ENCODE data around the gene CRIP2.

The CRIP2 gene

DNA sequence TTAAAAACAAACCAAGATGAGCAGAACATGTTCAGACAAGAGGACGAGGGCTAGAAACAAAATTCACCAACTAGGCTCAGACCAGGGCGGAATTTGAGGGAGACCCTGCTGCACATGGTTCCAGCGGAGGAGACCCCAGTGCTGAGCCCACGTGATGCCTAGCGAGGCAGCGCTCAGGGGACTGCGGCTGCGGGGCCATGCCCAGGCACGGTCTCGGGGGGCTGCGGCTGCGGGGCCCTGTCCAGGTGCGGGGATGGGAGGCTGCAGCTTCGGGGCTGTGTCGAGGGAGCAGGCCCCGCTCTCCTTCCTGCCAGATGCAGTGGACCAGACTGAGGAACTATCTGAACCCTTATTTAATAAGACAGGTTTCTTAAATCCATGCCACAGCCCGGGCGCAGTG lies 12.7 kb upstream of the CRIP2 start:
- no peak for DNase-seq (ENCODE audit: low read depth in 2 of 2)

DNA sequence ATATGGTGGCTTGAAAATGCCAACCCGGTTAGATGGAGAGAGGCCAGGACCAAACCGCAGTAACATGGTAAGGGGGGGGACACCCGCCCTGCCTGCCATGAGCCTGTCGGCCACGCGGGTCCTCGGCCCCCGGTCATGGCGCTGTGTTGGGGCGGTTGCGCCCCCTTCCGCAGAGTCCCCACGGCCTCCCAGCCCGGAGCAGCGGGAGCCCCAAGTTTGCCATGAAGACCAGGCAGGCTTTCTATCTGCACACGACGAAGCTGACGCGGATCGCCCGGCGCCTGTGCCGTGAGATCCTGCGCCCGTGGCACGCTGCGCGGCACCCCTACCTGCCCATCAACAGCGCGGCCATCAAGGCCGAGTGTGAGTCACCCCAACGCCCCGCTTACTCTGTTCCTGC lies 10.1 kb upstream of the CRIP2 start:
- no peak for DNase-seq (ENCODE audit: low read depth in 2 of 2)

DNA sequence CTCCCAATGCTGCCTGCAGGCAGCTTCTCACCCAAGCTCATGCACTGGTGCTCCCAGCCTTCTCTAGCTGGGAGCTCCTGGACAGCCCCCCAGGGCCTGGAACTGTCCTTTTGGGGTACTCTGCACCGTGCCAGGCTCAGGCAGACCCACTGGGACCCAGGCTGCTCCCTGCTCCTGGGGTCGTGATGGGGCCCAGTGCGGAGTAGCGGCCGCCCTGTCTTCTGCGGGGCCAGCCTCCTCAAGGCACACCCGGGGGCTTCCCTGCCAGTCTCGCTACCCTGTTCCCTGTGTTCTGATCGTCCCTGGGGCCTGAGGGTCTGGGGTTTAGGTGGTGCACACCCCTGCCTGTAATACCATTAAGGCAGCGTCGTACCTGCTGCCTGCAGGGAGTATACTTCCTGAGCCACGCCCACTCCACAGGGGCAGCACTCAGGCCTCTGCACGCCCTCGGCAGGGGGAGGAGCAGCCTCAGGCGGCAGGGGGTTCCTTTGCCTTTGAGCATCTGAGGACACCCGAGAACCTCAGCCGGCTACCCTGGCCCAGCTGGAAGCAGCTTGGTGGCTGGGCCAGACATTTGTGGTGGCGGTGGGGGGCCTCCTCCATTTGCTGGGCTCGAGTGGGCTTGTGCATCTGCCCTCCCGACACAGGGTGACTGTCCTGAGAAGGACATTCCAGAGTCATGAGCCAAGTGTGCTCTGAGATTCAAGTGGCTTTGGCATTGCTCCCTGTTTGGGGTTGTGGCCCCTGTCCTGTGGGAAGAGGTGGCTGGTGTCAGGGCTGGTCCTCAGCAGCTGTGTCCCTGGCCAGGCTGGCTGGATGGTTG lies 9.2 kb upstream of the CRIP2 start:
- no peak for DNase-seq (ENCODE audit: low read depth in 2 of 2)

DNA sequence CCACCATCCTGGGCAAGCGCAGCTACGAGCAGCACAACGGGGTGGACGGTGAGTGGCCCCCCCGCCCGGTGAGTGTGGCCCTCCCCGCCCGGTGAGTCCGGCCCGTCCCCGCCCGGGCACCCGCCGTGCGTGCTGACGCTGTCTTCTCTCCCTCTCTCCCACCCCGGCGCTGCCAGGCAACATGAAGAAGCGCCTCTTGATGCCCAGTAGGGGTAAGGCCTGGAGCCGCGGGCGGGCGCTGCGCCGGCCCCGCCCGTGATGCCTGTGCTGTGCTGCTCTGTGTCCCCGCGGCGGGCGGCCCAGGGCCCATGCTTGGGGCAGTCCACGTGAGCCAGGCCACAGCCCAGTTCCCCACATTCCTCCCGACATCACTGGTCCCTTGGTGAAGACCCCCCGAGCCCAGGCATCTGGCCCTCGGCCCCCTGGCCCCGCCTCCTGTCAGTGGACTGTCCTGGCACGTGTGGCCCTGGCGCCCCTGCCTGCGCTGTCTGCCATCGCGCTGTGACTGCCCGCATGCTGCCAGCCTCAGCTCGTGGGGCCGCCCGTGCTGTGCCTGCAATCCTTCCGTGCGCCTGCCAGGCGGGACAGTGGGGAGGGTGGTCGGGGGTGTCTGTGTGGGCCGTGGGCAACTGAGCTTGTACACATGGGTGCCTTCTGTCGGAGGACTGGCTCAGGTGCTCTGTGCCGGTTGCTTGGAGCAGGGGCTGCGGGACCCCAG lies 7.9 kb upstream of the CRIP2 start:
- no peak for DNase-seq (ENCODE audit: low read depth in 2 of 2)

DNA sequence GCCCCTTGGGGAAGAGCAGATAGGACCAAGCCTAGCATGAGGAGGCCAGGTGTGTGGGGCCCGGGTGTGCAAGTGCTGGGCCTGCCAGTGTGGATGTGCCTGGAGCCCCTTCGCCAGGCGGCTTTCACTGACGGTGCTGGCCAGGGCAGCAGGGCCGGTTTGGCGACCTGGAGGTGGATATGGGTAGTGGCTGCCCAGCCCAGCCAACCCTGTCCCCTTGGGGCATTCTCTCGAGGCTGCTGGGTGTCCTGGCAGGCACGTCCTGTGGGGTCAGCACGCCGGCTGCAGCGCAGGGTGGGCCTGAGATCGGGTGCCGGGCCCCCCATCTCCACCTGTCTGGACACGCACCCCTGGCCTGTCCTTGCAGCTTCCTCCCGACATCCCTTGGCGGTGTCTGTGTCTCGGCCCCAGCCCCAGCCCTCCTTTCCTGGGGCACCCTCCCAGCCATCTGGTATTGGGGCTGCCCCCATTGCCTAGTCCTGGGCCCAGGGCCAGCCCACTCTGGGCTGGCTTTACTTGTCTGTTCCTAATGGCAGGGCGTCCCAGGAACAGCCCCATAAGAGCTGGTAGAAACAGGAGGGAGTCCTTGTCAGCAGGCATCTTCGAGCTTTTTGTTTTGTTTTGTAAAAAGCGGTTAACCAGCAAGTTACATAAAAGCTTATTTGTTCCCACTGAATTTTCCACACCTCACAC lies 7.2 kb upstream of the CRIP2 start:
- DNase-seq (ENCODE audit: low read depth in 2 of 2): no peak

DNA sequence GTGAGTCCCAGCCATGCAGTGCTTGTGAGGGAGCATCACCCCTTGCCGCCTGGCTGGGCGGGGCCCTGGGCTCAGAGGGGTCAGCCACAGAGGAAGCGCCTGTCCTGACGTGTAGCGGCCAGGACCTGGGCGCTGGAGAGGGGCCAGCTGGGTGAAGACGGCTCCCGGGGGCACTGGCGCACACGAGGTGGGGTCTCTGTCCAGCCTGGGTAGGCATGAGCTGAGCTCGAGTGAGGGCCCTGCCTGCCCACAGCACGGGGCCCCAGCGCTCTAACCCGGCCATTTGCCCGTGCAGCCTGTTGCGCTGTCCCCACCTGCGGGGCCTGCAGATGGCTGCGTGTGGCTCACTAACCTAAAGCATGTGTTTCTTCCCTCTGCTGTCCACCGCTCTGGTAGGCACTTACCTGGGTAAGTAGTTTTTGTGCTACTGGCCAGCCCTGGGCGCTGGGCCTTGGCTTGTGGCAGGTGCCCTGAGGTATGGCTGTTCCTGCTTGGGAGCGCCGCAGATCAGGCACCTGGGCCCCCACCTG lies 6.6 kb upstream of the CRIP2 start:
- DNase-seq (ENCODE audit: low read depth in 2 of 2): no peak

DNA sequence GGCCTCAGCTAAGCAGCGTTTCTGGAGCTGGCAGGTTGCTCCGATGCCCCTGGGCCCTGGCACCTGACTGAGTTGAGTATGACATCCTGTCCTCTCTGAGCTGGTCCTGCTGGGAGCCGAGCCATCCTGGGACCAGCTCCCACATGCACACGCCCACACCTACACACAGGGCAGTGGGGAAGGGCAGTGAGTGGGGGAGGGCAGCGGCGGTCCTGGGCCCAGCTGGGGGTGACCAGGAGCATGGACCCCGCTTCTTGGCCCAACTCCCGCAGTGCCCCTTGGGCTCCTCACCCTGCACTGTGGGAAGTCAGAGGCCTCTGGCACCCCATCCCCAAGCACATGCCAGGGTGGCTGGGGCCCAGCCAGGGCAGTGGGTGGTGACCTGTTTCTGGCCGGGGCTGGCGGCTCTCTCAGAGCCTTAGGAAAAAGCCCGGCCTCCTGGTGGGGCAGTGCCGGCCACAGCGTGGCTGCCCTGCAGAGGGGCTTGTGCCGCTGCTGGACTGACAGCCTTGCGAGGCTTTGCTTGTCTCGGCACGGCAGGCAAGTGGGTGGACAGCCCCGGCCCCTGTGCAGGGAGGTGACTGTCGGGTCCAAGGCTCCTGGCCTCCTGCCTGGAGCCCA lies 5.9 kb upstream of the CRIP2 start:
- no peak for DNase-seq (ENCODE audit: low read depth in 2 of 2)

DNA sequence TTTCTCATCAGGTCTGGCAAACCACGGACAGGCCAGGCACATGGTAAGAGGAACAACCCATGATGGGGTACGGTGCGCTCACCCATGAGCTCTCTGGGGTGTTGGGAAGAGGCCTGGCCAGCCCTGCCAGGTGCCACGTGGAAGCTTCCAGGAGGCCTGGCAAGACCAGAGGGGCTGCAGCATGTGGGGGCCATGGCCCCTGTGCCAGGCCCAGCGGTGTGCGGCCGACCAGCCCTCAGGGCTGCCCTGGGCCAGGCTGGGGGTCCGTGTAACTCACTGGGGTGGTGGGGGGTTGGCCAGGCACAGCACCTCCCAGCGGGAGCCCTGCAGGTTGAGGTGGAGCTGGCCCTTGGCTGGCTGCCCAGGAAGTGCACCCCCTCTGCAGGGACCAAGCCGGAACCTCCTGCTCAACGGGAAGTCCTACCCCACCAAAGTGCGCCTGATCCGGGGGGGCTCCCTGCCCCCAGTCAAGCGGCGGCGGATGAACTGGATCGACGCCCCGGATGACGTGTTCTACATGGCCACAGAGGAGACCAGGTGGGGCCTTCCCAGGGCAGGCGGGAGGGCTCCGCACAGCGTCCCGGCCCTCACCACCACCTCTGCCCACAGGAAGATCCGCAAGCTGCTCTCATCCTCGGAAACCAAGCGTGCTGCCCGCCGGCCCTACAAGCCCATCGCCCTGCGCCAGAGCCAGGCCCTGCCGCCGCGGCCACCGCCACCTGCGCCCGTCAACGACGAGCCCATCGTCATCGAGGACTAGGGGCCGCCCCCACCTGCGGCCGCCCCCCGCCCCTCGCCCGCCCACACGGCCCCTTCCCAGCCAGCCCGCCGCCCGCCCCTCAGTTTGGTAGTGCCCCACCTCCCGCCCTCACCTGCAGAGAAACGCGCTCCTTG lies 4.9 kb upstream of the CRIP2 start:
- no peak for DNase-seq (ENCODE audit: low read depth in 2 of 2)

DNA sequence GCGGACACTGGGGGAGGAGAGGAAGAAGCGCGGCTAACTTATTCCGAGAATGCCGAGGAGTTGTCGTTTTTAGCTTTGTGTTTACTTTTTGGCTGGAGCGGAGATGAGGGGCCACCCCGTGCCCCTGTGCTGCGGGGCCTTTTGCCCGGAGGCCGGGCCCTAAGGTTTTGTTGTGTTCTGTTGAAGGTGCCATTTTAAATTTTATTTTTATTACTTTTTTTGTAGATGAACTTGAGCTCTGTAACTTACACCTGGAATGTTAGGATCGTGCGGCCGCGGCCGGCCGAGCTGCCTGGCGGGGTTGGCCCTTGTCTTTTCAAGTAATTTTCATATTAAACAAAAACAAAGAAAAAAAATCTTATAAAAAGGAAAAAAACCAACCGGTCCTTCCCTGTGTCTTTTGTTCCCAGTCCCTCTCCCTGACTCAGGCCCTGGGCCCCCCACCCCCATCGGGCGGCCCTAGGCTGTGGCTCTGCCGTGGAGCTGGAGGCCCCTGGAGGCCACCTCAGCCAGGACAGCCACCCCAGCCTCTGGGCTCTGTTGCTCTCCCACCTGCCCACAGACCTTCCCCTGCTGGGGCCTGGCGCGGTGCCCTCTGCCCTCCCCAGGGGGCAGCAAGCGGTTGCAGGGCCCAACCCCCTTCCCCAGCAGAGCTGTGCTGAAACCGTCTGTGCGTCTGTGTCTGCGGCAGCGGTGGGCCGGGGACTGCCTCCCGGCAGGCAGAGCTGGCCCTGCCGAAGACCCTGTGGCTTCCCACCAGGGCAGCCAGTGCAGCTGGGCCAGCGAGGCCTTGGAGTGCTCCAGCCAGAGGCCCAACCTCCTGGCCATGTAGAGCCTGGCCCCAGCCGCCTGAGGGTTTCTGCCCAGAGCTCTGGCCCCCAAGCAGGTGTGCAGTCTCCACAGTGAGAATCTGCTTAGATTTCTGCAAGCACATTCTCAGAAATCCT lies 4.0 kb upstream of the CRIP2 start:
- no peak for DNase-seq (ENCODE audit: low read depth in 2 of 2)

DNA sequence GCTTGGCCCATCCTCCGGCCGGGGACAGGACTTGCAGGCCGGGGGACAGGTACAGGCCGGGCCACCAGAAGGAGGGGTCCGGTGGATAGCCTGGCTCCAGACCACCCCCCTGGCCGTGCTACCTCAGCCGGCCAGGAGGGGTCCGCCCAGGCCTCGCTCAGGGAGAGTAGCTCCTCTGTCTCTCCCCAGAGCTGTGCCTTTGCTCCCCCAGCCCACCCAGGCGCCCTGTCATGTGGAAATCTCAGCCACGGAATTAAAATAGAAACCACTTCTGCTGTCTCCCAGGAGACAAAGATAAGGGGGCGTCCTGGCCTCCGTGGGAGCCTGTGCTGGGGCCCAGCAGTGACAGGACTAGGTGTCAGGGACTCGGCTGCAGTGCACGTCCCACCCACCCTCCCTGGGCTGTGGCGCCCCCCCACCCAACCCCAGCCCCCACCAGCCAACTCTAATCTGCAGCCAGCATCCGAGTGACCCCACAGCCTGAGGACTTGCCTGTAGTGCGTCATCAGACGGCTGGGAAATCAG lies 3.3 kb upstream of the CRIP2 start:
- no peak for DNase-seq (ENCODE audit: low read depth in 2 of 2)

DNA sequence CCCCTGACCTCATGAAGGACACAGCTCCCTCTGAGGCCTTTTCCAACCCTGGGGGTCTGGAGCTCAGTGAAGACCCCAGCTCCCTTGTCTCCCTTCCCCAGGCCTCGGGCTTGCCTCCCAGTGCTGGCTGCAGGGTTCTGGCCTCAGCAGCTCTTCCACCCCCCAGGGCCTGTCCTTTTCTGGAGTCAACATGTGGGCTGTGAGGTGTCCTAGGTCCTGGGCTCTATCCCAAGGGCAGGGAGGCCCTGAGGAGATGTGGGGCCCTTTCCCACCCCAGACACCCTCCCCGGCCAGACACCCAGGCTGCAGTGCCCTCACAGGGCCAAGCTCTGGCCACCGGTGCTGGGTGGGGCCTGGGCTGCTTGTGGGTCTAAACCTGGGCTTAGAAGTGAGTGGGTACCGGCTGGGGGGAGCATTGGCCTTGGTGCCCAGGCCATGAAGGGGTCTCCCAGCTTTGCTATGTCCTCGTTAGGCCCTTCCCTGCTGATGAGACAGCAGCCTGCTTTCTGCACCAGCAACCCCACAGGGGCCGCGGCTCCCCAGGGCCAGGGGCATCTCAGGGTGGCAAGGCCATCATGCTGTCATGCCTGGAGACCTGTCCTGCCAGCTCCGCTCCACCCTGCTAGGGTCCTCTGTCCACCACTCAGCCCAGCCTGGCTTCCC lies 2.7 kb upstream of the CRIP2 start:
- no peak for DNase-seq (ENCODE audit: low read depth in 2 of 2)

DNA sequence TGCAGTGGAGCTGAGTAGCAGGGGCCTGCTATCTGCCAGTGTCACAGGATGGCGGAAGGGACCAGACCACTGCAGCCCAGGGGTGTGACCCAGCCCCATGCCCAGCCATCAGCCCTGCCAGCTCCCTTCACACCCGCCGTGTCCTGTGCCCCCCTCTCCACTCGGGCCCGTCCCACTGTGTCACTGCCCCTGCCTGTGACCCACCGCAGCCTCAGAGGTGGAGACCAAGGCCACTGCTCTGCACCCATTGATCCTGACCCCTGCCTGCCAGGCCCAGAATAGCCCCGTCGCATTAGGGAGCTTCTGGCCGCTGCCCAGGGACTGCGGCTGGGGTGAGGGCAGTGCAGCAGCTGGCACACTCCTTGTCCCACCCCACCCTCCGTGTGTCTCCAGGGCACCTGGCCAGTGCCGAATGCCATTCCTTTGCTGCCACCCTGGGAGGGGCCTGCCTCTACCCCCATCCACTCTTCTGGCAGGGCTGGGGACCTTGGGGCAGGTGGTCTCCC lies 2.1 kb upstream of the CRIP2 start:
- no peak for DNase-seq (ENCODE audit: low read depth in 2 of 2)

DNA sequence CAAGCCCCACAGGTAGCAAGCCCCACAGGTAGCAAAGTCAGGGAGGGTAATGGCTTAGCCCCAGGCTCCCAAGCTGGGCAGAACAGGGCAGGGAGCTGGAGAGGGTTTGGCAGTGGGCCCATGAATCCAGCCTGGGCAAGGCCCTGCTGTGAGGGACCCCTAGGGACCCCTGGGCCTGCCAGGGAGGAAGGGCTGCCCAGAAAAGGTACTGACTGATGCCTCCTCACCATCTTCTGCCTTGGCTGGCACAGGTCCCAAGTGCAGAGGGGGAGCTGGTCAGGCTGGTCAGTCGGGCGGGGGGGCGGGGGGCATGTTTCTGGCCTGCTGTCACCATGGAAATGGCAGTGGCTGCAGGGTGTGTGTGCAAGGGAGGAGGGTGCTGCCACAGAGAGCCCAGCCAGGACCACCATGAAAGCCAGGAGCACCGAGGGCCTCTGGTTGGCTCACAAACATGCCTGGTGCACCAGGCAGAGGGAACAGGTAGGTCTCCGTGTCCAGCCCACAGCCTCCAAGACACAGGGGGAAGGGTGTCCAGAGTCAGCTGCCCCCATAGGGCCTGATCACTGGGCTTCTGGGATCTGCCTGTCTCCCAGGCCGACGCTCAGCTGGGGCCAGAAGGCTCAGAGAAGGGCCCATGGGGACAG lies 1.5 kb upstream of the CRIP2 start:
- no peak for DNase-seq (ENCODE audit: low read depth in 2 of 2)

DNA sequence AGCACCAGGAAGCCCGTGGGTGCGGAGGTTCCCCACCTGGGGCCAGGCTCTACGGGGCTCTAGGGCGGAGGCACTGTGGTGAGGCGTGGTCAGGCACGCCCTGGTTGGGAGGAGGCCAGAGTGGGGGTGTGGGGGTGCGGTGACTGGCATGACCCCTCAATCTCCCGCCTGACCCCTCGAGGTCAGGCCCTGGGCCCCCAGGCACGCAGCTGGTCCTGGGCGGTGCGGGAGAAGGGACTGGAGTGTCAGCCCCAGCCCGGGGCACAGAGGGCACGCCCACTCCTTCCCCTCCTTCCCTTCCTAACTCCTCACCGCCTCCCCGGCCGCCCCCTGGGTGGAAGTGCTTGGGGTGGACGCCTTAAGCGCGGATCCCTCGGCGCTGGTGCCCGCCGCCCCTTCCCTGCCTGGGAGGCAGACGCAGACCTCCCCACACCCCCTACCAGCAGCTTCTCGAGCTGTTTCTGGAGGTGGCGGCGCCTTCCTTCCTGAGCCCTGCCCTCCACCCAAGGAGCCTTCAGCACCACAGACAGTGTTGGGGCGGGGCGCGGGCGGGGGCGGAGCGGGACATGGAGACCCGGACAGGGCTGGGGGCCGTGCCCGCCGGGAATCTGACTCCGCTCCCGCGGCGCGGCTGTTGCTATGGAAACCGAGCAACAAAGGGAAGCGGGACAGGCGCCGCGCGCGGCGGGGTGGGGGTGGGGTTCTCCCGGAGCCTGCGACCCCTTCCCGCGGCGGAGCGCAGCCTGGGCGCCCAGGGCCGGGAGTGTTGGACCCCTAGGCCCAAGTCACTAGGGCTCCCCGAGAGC lies 741 bp upstream of the CRIP2 start:
- DNase-seq (ENCODE audit: low read depth in 2 of 2): no peak

DNA sequence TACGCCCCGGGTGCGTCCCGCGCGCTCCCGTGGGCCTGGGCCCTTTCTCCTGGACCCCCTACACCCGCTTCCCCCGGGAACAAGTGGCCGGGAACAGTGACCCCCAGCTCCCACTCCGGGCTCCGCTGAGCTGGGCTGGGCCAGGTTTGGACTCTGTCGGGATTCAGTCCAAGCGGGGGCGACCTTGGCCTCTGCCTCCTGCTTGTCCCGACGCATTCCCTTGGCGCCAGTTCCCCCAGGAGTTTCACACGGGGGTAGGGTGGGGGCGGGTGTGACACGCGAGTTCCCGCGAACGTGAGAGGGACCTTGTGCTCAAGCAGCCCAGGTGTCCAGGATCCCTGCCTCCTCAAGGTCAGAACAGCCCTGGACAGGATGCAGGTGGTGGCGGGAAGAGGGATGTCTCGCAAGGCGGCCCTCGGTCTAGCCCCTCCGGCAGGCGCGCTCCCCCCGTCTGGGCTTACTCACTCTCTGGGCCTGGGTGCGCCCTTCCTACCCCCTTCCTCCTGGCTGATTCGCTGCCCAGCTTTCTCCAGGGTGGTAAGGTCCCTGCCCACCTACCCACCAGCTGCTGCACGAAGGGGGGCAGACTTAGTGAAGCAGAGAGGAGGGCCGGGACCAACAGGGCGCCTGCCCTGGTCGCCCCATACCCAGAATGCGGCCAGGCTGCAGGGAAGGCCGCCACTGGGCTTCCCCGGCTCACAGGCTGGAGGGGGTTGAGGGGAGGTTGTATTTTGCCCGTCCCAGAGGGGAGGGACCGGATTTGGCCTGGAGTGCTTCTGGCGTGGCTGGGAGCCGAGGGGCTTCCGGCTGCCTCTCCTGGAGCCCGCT lies 862 bp downstream of the CRIP2 start:
- DNase-seq (ENCODE audit: low read depth in 2 of 2): no peak

DNA sequence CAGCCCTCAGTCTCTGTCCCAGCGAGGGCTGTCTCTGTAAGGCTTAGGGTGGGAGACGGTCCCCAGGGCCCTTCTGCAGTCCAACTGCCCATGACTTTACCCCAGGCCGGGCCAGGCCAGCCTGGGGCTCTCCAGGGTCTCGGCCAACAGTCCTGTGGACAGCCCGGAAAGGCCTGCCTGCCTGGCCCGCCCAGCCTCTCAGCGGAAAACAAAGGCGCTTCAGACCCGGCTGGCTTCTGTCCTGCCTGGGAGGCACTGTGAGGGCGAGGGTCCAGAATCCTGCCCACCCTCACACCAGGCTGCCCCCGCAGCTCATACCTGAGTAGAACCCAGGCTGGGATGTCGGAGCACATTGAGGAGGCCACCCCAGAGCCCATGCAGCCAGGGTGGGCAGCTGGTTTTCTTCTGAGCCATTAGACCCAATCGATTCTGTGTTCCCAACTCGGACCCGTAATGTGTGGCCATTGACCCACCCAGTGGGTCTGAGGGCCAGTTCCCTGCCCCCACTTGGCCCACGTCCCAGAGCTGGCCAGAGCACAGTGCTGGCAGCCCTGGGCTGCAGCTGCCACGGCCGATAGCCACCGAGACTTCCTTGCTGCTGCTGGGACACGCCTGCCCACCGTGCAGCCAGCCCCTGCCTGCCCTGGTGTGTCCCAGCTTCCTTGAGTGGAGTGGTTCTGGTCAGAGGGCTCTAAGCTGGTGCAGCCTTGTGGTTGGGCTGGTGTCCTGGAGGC lies 1.6 kb downstream of the CRIP2 start:
- DNase-seq (ENCODE audit: low read depth in 2 of 2): no peak
